H1 (cell line): Measurements from ENCODE around the gene MMP11. TPM values are rescaled to one million over a fixed set of nuclear protein-coding genes. Genes with fewer than 3 reads are reported as not detected.

ENCODE experiments used
- CTCF ChIA-PET: fragments of 300-600 bp; sonication (Branson Sonifier 250); formaldehyde crosslinking; loops from one replicate; lab custom pipeline; 2021; ENCODE audit not compliant: partially characterized antibody; lab: Charles Lee
- POLR2A ChIA-PET: fragments of 300-600 bp; sonication (Branson Sonifier 250); formaldehyde crosslinking; loops from one replicate; lab custom pipeline; 2021; ENCODE audit warnings: inconsistent platforms; ENCODE audit not compliant: partially characterized antibody; lab: Charles Lee
- DNase-seq, 2 experiments: peaks; one replicate each; pipeline versions ENCODE4 v3.0.0 to v3.0.0-alpha.2; 2010 to 2022; ENCODE audit warnings: low spot score in 2 of 2, low read depth in 1 of 2, mixed read lengths in 1 of 2
- FAIRE-seq: peaks from 2 replicates; lab custom pipeline; 2011; peaks lifted over from hg19 to GRCh38; lab: Jason Lieb, UNC
- H2AFZ ChIP-seq: 2 replicates; pipeline ENCODE4 v1.8.1; 2012; ENCODE audit warnings: low read length, inconsistent platforms
- H2AK5ac ChIP-seq: 2 replicates; pipeline ENCODE4 v1.6.1; 2013; ENCODE audit warnings: low read depth, low read length
- H2BK120ac ChIP-seq: replicated peaks from 2 replicates; pipeline ENCODE3; 2013; ENCODE audit warnings: low read depth, low read length, inconsistent platforms
- H2BK12ac ChIP-seq: 2 replicates; pipeline ENCODE4 v1.6.1; 2013; ENCODE audit warnings: low read depth, low read length
- H2BK15ac ChIP-seq: 2 replicates; pipeline ENCODE4 v1.6.1; 2013; ENCODE audit warnings: low read length
- H2BK20ac ChIP-seq: 2 replicates; pipeline ENCODE4 v1.6.1; 2013; ENCODE audit warnings: low read length
- H2BK5ac ChIP-seq: 2 replicates; pipeline ENCODE4 v1.6.1; 2013; ENCODE audit warnings: low read depth, low read length
- H3K14ac ChIP-seq: 2 replicates; pipeline ENCODE4 v1.6.1; 2013; ENCODE audit warnings: inconsistent platforms; ENCODE audit not compliant: insufficient read length
- H3K18ac ChIP-seq: 2 replicates; pipeline ENCODE4 v1.6.1; 2013; ENCODE audit warnings: low read length; ENCODE audit errors: extremely low read depth
- H3K23ac ChIP-seq: 2 replicates; pipeline ENCODE4 v1.6.1; 2013; ENCODE audit warnings: inconsistent platforms; ENCODE audit not compliant: insufficient read length
- H3K23me2 ChIP-seq: 2 replicates; pipeline ENCODE4 v1.6.1; 2013; ENCODE audit warnings: low read depth, low read length
- H3K27ac ChIP-seq: 2 replicates; pipeline ENCODE4 v1.6.1; 2011; ENCODE audit warnings: low read depth, low read length, inconsistent platforms
- H3K27me3 ChIP-seq, 4 experiments: replicated peaks in 1 of 4; 1 replicate in 1 of 4; 2 replicates in 3 of 4; pipeline versions ENCODE4 v1.6.1 to v1.8.1; 2011 to 2013; ENCODE audit warnings: low read length in 3 of 4, mild to moderate bottlenecking in 3 of 4, inconsistent platforms in 2 of 4, mixed read lengths in 2 of 4, moderate library complexity in 1 of 4; ENCODE audit not compliant: control insufficient read depth in 3 of 4, insufficient read depth in 3 of 4; ENCODE audit errors: extremely low read depth in 1 of 4
- H3K36me3 ChIP-seq, 4 experiments: 2 replicates each; pipeline versions ENCODE4 v1.6.1 to v1.8.1; 2011 to 2013; ENCODE audit warnings: mild to moderate bottlenecking in 4 of 4, low read length in 3 of 4, moderate library complexity in 2 of 4, control low read depth in 1 of 4, inconsistent platforms in 1 of 4; ENCODE audit not compliant: insufficient read depth in 4 of 4, control insufficient read depth in 2 of 4
- H3K4ac ChIP-seq: replicated peaks from 2 replicates; pipeline ENCODE3; 2013; ENCODE audit warnings: low read length, low read depth, mixed read lengths, inconsistent platforms; ENCODE audit not compliant: insufficient read length
- H3K4me1 ChIP-seq, 4 experiments: replicated peaks in 1 of 4; 1 replicate in 1 of 4; 2 replicates in 3 of 4; pipeline versions ENCODE4 v1.6.1 to v1.8.1; 2011 to 2013; ENCODE audit warnings: low read length in 3 of 4, inconsistent platforms in 2 of 4, mixed read lengths in 1 of 4; ENCODE audit not compliant: insufficient read depth in 4 of 4, control insufficient read depth in 3 of 4
- H3K4me2 ChIP-seq, 2 experiments: 2 replicates each; pipeline versions ENCODE4 v1.6.1 to v1.8.1; 2011 to 2013; ENCODE audit warnings: low read depth in 2 of 2, low read length in 2 of 2, control low read depth in 1 of 2, inconsistent platforms in 1 of 2, mild to moderate bottlenecking in 1 of 2; ENCODE audit not compliant: insufficient read depth in 1 of 2
- H3K4me3 ChIP-seq, 4 experiments: fragments of 200-600, 300-600 bp in 1 of 4; sonication (generic), shearing (Covaris generic), sonication (Bioruptor Twin) in 1 of 4; 2 replicates each; pipeline versions ENCODE4 v1.5.1 to v1.8.1; 2011 to 2016; ENCODE audit warnings: low read length in 4 of 4, low read depth in 3 of 4, control low read depth in 2 of 4, inconsistent platforms in 2 of 4, mild to moderate bottlenecking in 2 of 4, mixed read lengths in 1 of 4, moderate library complexity in 1 of 4; ENCODE audit not compliant: insufficient read depth in 2 of 4; ENCODE audit errors: extremely low read depth in 1 of 4
- H3K56ac ChIP-seq: replicated peaks from 2 replicates; pipeline ENCODE3; 2013; ENCODE audit warnings: low read depth, mild to moderate bottlenecking, mixed read lengths, low read length, inconsistent platforms; ENCODE audit not compliant: insufficient read length
- H3K79me1 ChIP-seq: 2 replicates; pipeline ENCODE4 v1.6.1; 2013; ENCODE audit warnings: low read depth, low read length, control low read depth
- H3K79me2 ChIP-seq, 2 experiments: 2 replicates each; pipeline versions ENCODE4 v1.6.1 to v1.8.1; 2012 to 2013; ENCODE audit warnings: low read length in 2 of 2, mild to moderate bottlenecking in 2 of 2, inconsistent platforms in 1 of 2; ENCODE audit not compliant: insufficient read depth in 2 of 2, control insufficient read depth in 1 of 2
- H3K9ac ChIP-seq, 4 experiments: replicated peaks in 1 of 4; 1 replicate in 1 of 4; 2 replicates in 3 of 4; pipeline versions ENCODE4 v1.6.1 to v1.8.1; 2011 to 2013; ENCODE audit warnings: low read depth in 3 of 4, low read length in 3 of 4, control low read depth in 2 of 4, mild to moderate bottlenecking in 2 of 4, moderate library complexity in 2 of 4, inconsistent platforms in 1 of 4; ENCODE audit errors: extremely low read depth in 1 of 4
- H3K9me3 ChIP-seq, 2 experiments: 2 replicates each; pipeline versions ENCODE4 v1.6.1 to v1.8.1; 2012 to 2013; ENCODE audit warnings: mild to moderate bottlenecking in 2 of 2, moderate library complexity in 2 of 2, control low read depth in 1 of 2, inconsistent platforms in 1 of 2, low read depth in 1 of 2, low read length in 1 of 2, mixed read lengths in 1 of 2; ENCODE audit not compliant: insufficient read depth in 2 of 2
- H4K20me1 ChIP-seq, 2 experiments: replicated peaks in 1 of 2; 2 replicates each; pipeline versions ENCODE3 to v1.8.1; 2011 to 2013; ENCODE audit warnings: inconsistent platforms in 2 of 2, low read length in 2 of 2, mild to moderate bottlenecking in 1 of 2; ENCODE audit not compliant: insufficient read depth in 2 of 2, control insufficient read depth in 1 of 2
- H4K5ac ChIP-seq: 2 replicates; pipeline ENCODE4 v1.6.1; 2013; ENCODE audit warnings: low read length, low read depth, mixed read lengths, inconsistent platforms; ENCODE audit not compliant: insufficient read length
- H4K8ac ChIP-seq: 2 replicates; pipeline ENCODE4 v1.8.0; 2013; ENCODE audit warnings: mild to moderate bottlenecking, moderate library complexity, low read length, inconsistent platforms; ENCODE audit not compliant: insufficient read depth; ENCODE audit errors: extremely low read depth
- H4K91ac ChIP-seq: replicated peaks from 2 replicates; pipeline ENCODE3; 2013; ENCODE audit warnings: low read length, mixed read lengths, inconsistent platforms; ENCODE audit not compliant: insufficient read length
- BCL11A ChIP-seq, 2 experiments: IDR thresholded peaks; one replicate each; pipeline ENCODE4 v1.6.1; 2011; ENCODE audit warnings: low read depth in 2 of 2, low read length in 2 of 2, mild to moderate bottlenecking in 2 of 2
- CHD1 ChIP-seq: IDR thresholded peaks from 2 replicates; pipeline ENCODE4 v1.6.1; 2012; ENCODE audit warnings: low read depth, low read length, improper control_type of control experiment
- HDAC6 ChIP-seq: IDR thresholded peaks from one replicate; pipeline ENCODE4 v1.7.1; 2012; ENCODE audit warnings: low read depth, mild to moderate bottlenecking, inconsistent platforms, low read length, moderate library complexity
- JUN ChIP-seq: IDR thresholded peaks from 2 replicates; pipeline ENCODE4 v1.6.1; 2011; ENCODE audit warnings: low read depth, mild to moderate bottlenecking, improper control_type of control experiment, low read length
- MAX ChIP-seq: IDR thresholded peaks from 2 replicates; pipeline ENCODE4 v1.6.1; 2012; ENCODE audit warnings: inconsistent platforms
- POLR2AphosphoS5 ChIP-seq: IDR thresholded peaks from 2 replicates; pipeline ENCODE4 v1.6.1; 2011; ENCODE audit warnings: low read depth, low read length
- RAD21 ChIP-seq, 2 experiments: IDR thresholded peaks in 1 of 2; conservative IDR thresholded peaks in 1 of 2; 2 replicates each; pipeline ENCODE4 v1.6.1; 2011; ENCODE audit warnings: low read depth in 2 of 2, low read length in 2 of 2, improper control_type of control experiment in 1 of 2, inconsistent platforms in 1 of 2, mild to moderate bottlenecking in 1 of 2, moderate library complexity in 1 of 2
- RNF2 ChIP-seq: fragments of 200-900, 300-1000 bp; sonication (generic); IDR thresholded peaks from 2 replicates; pipeline ENCODE4 v1.7.1; 2016; ENCODE audit warnings: borderline replicate concordance, low read depth, mild to moderate bottlenecking, antibody characterized with exemption, low read length; ENCODE audit not compliant: poor library complexity, severe bottlenecking; ENCODE audit errors: missing control alignments
- SAP30 ChIP-seq: fragments of 300-600 bp; sonication (generic); IDR thresholded peaks from 2 replicates; pipeline ENCODE4 v1.7.1; 2012; ENCODE audit warnings: low read length, moderate library complexity, mild to moderate bottlenecking, inconsistent platforms; ENCODE audit not compliant: insufficient read depth, insufficient replicate concordance
- TAF1 ChIP-seq: IDR thresholded peaks from 2 replicates; pipeline ENCODE4 v1.6.1; 2011; ENCODE audit warnings: mild to moderate bottlenecking, low read depth, low read length
- WGBS, 2 experiments: shearing (Covaris generic) in 1 of 2; methylation state at CpG; one replicate each; pipeline versions ENCODE4 v1.1.6 to v1.1.7; 2013 to 2015; ENCODE audit warnings: low lambda C conversion rate in 2 of 2, mixed read lengths in 2 of 2, inconsistent platforms in 1 of 2, low coverage in 1 of 2, missing lambda C conversion rate in 1 of 2; ENCODE audit not compliant: insufficient replicate concordance in 2 of 2, insufficient coverage in 1 of 2, insufficient read length in 1 of 2; ENCODE audit errors: extremely low coverage in 1 of 2, missing lambda C conversion rate in 1 of 2; 5-methylcytosine and 5-hydroxymethylcytosine counted together
- polyA plus RNA-seq, 7 experiments: library from polyadenylated mRNA; depleted of rRNA in 3 of 7; stranded (reverse) in 5 of 7; unstranded in 2 of 7; fragments of >200 nt in 5 of 7; fragments of 200-250 nt in 2 of 7; gene quantifications; 1 replicate in 5 of 7; 2 replicates in 1 of 7; 4 replicates in 1 of 7; pipeline versions ENCODE4 v1.2.1 to v1.2.3, GENCODE V29; 2011 to 2013; ENCODE audit warnings: missing spikeins in 2 of 7, mixed read lengths in 2 of 7
- total RNA-seq: library from RNA; stranded (reverse); fragmentation: NEBNext Ultra II Directional; extraction: Animal tissue kit (Norgen Biotek cat#: 25700); gene quantifications from 2 replicates; pipeline ENCODE4 v1.2.1, GENCODE V29; 2021
- TF ChIP-seq, protein P1 (sequence below): IDR thresholded peaks from 2 replicates; pipeline ENCODE4 v1.6.1; 2012; ENCODE audit warnings: low read length, inconsistent platforms

Gene MMP11
- total and polyA plus RNA-seq, 2 of the 8 experiments (the other 6 are each of a cell fraction or from before 2014, with no cell fraction given), result 10.2 to 18.3 TPM

DNA sequence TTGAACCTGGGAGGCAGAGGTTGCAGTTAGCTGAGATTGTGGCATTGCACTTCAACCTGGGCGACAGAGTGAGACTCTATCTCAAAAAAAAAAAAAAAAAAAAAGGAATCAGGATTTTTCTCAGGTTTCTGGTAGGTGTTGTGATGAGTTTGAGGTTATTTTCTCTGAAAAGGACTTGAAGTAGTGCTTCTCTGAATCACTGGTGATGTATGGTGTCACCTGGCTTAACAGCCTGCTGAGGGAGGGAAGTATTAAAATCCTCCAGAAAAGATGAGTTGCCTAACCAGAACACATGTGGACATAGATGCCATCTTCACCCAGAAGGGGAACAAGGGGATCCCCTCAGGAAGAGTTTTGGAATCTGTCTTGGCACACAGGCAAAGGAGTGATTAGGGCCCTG, 34.2 kb downstream of the MMP11 start:
- Histone ChIP-seq H4K91ac (no peak overlapping the region), H3K4me2 (no peak overlapping the region), H2BK15ac (no peak overlapping the region), H2BK5ac (no peak overlapping the region), H3K36me3 (peaks cover 16 to 50% (median 39%) of the 10 kb centered on the region in 4 experiments; a peak in 6 of 8 replicates), H4K8ac (no peak overlapping the region), H3K9me3 (no peaks in the 10 kb centered on the region), H3K23me2 (no peaks in the 10 kb centered on the region), H3K79me2 (no peaks in the 10 kb centered on the region), H2AFZ (no peak overlapping the region), H2BK120ac (no peak overlapping the region), H3K27ac (no peak overlapping the region), H3K27me3 (no peaks in the 10 kb centered on the region), H3K4ac (no peak overlapping the region), H3K23ac (no peak overlapping the region), H4K5ac (no peak overlapping the region), H2BK20ac (no peak overlapping the region), H3K9ac (no peak overlapping the region), H2AK5ac (no peak overlapping the region), H3K56ac (no peak overlapping the region), H2BK12ac (no peak overlapping the region), H3K14ac (no peak overlapping the region), H3K18ac (no peak overlapping the region), H3K4me1 (no peaks in the 10 kb centered on the region), H3K79me1 (no peaks in the 10 kb centered on the region; the same call in 1 of the 2 replicates), H3K4me3 (no peak overlapping the region), H4K20me1 (peaks cover 0 to 10% of the 10 kb centered on the region in 2 experiments)
- DNase-seq, result no peak
- no peak for FAIRE-seq
- 100% methylated on average over 1 of the region's 1 CpG; no CpG with 5 or more reads in 1 of the 2 experiments for WGBS, 2 experiments
- POLR2A ChIA-PET, result no interaction called here
- CTCF ChIA-PET, result no interaction called here
- TF ChIP-seq, protein P1, sequence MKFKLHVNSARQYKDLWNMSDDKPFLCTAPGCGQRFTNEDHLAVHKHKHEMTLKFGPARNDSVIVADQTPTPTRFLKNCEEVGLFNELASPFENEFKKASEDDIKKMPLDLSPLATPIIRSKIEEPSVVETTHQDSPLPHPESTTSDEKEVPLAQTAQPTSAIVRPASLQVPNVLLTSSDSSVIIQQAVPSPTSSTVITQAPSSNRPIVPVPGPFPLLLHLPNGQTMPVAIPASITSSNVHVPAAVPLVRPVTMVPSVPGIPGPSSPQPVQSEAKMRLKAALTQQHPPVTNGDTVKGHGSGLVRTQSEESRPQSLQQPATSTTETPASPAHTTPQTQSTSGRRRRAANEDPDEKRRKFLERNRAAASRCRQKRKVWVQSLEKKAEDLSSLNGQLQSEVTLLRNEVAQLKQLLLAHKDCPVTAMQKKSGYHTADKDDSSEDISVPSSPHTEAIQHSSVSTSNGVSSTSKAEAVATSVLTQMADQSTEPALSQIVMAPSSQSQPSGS, result no peak
- no peak for TF ChIP-seq CHD1
- no peak for TF ChIP-seq JUN
- TF ChIP-seq RNF2, result no peak
- no peak for TF ChIP-seq RAD21 (IDR thresholded peaks at IDR 0.05 in 1 of 2, conservative IDR thresholded peaks at IDR 0.05 in 1 of 2; ENCODE audit: low read depth in 2 of 2, low read length in 2 of 2)
- TF ChIP-seq SAP30, result no peak
- no peak for TF ChIP-seq POLR2AphosphoS5
- no peak for TF ChIP-seq TAF1
- TF ChIP-seq BCL11A (IDR thresholded peaks at IDR 0.05; ENCODE audit: low read depth in 2 of 2, low read length in 2 of 2), result no peak
- no peak for TF ChIP-seq MAX
- TF ChIP-seq HDAC6, result no peak
